NCI-H2227 (cell line): ENCODE results near the gene POU6F1.

Experiments used
- DNase-seq: peaks from one replicate; lab custom pipeline; 2025; ENCODE audit not compliant: unreplicated experiment; lab: John Stamatoyannopoulos, UW

The POU6F1 gene

DNA sequence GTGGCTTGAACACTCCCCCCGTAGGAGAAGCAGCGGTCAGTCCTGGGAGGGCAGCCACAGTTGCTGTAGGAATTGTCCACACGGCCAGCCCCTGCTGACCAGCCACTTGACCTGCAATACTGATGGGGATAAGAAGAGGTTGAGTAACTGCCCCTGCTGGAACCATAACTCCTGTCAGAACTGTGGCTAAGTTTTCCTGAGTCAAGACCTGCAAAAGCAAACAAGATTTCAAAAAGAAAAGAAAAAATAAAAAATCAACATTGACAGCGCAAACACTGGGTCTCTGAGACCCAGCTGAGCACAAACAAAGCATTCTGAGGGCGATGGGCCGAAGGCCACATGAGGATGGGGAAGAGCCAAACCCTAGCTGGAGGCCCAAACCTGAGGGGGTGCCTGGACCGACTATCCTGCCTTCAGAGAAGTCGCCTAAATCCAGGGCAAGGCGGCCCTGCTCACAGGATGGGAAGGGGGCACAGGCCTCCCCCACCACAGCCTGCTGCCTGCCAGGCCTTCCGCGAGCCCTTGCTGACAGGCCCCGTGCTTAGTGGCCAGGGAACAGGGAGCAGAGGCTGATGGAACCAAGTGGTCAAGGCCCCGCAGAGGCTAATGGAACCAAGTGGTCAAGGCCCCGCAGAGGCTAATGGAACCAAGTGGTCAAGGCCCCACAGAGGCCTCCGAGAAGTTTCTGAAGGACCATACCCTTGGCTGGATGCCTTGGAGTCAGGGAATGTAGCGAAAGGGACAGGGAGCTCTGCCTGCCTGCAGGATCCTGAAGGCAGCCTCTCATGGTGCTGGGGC is 19.1 kb downstream of the POU6F1 start:
- DNase-seq: no peak

DNA sequence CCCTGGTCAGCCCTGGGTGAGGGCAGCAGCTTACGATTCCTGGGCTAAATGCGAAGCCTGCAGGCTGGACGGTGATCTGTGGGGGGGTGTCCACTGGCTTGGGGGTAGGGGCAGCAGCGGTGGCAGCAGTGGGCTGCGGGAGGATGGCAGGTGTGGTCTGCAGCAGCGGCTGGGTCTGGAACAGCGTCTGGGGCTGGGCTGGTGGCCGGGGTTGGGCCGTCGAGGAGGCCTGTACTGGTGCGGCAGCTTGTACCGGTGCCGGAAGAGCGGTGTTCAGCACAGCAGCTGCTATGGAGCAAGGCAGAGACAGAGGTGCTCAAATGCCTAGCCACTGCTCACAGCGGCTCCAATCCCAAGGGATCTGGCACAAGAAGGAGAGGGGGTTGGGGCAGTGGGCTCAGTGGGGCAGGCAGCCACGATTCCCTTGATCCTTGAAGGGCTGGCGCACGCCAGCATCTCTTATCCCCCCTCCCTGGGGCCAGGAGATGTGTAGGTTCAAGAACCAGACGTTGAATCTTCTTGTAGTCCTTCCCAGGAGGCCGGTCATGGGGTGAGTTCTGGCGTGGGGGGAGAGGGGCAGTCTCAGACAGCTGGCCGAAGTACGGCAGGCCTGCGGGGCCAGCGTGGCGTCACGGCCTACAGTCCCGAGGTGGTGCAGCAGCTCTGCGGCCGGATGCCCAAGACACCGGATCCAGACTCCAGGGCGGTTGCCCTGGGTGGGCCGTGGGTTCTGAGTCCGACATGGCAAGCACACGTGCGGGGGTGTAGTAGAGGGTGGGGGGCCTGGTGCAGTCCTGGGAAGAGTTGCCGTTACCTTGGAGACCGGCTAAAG is 19.9 kb downstream of the POU6F1 start:
- DNase-seq: no peak

GRCh38 chr12:51196547-51196946 is 21.3 kb downstream of the POU6F1 start:
- no peak for DNase-seq

GRCh38 chr12:51195841-51196240 is 22.0 kb downstream of the POU6F1 start:
- DNase-seq: no peak

- no peak for DNase-seq
These were observed 25.6 kb downstream of the POU6F1 start for GRCh38 chr12:51192284-51192671.

DNA sequence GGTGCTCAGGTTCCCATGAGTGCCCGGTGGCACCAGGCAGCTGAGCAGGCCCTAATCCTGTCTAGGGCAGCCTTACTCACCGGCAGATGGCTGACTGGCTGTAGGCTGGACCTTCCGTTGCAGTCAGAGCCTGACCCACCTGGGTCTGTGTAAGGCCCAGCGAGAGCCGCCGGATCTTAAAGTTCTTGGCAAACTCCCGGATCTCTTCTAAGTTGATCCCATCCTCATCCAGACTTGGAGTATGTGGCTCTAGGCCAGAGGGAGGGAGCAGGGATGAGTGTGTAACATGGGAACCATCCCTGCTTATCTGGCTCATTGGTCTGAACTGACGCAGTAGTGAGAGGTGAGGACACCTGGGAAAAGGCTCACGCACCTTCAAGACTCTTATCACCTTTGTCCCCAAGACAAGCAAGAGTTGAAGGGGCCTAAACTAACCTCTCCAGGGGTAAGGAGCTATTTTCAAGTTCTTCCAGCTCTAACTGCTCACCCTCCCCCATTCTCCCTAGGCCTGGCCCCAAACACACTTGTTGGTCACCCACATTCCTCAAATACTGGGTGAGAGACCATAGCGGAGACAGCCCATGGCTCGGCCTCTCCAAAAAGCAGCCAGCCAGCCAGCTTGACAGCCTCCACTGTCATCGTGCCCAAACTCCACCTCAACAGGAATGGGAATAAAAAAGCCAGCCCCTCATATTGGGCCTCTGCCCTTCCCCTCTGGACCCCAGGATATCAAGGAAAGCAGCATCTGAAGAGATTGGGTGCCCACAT is 26.2 kb downstream of the POU6F1 start:
- DNase-seq: no peak

- no peak for DNase-seq
These were observed 27.0 kb downstream of the POU6F1 start for GRCh38 chr12:51190820-51191219.

DNA sequence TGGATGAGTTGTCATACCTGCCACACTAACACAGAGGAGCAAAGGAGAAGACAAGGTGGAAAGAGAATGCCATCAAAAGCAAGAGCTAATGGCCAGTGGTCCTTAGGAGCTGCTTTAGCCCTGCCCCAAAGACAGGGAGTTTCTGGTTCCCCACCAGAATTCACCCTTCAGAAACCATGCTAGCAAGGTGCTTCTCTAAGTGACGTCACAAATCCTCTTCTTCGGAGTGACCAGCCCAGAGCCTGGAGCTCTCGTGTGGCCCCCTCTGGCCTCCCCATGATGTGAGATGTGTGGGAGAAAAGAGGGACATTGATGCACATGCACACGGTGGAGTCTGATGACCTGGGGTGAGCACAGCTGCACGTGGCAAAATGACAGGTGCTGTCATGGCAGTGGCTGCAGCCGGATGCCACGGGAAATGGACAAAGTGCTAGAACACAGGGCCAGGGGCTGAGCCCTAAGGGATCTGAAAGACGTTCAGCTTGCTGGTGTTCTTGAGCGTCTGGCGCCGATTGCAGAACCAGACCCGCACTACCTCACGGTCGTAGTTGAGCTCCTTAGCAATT is 28.0 kb downstream of the POU6F1 start:
- DNase-seq: no peak

GRCh38 chr12:51188359-51189051 is 29.4 kb downstream of the POU6F1 start:
- DNase-seq: no peak

DNA sequence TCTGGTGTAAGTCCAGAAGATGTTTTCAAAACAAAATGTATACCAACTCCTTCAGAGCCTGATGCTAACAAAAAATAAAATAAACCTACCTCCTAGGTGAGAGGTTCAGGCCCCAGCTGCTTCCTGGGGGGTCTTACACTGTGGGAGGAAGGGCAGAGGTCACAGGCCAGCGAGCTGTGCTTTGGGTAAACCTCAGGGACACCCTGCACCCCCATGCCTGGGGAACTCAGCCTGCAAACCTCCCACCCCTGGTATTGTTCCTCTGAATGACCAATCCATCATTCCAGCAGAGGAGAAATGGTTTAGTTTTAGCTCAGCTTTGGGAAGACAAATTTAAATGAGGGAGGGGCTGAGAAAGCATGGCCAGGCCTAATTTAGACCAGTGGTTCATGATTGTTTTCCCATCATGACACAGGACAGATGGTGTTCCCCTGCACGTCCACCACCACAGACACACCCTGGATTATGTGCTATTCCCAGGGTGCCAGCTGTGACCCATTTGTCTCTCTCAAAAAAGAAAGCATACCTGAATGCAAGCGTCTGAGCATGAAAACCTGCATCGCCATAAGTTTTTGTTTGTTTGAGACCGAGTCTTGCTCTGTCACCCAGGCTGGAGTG is 30.4 kb downstream of the POU6F1 start:
- no peak for DNase-seq

GRCh38 chr12:51186465-51187085 is 31.3 kb downstream of the POU6F1 start:
- no peak for DNase-seq

DNA sequence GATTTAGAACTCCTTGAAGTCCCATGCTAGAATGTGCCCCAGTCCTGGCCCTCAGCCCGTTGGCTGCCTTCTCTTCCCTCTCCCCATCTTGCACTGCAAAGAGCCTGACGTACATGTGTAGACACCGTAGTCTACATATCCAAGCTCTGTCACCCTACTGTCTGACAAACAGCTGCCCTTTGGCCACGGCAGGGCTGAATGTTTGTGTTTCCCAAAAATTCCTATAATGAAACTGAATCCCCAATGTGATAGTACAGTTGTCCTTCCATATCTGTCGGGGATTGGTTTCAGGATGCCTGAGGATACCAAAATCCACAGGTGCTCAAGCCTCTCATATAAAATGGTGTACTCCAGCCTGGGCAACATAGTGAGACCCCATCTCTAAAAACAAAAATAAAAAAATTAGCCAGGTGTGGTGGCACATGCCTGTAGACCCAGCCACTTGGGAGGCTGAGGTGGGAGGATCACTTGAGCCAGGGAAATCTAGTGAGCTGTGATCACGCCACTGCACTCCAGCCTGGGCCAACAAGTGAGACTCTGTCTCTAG is 32.6 kb downstream of the POU6F1 start:
- no peak for DNase-seq

DNA sequence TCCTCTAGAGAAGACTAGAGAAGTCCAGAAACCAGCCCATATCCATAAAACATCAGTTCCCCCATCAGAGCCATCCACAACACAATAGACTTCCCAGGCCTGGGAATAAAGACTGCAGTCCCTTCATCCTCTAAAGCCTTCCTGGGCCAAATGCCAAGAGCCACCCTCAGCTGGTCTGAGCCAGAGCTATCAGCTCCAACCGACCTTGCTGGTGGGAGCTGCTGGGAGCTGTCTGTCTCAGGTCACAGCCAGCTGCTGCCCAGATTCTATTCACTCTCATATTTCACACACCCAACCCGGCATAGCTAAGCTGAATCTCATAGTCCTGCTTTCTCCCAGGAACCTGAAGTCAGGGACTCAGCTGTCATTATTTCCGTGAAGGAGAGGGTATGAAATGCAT is 34.0 kb downstream of the POU6F1 start:
- no peak for DNase-seq

DNA sequence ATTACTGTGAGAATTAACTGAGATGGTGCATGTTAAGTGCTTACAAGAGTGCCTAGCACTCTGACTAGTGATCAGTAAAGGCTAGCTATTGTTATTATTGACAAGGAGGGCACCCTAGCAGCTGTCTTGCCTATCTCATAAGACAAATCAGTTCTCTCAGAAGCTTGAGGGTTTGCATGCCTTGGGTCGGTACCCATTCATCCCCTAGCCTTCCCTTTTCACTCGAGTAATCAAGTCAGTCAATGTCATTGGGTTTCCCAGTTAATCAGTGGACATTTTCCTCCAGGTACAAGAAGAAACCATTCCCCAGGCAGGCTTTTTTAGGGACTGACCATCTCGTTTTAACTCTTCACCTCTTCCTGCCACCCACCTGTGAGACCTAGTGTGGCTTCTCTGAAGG is 34.5 kb downstream of the POU6F1 start:
- DNase-seq: no peak

DNA sequence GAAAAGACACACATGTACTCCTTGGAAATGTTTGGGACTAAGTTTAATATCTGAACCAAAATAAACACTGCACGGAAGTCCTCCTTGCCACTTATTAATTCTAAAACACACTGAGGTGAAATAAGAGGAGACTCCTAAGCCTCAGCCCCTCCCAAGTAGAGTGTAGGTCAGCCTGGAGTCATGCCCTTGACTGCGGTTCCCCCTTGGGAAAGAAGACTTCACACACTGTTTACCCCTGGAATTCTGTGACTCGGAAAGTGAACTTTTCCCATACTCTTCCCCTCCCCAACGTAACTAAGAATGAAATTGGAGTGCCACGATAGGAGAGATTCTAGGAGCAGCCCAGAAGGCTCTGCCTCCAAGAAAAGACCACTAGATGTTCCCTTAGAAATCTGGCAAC is 36.3 kb downstream of the POU6F1 start:
- no peak for DNase-seq

DNA sequence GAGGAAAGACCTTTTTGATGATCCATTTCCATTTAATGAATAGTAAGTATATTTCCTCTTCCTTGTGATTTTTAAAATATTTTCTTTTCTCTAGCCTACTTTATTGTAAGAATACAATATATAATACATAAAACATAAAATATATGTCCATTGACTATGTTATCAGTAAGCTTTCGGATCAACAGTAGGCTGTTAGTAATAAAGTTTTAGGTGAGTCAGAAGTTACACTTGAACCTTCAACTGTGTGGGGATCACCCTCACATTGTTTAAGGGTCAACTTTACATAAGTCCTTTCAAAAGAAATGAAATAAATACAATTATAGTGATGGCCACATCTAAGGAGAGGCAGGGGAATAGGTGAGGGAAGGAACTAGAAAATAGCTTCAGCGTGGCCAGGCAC is 40.0 kb downstream of the POU6F1 start:
- no peak for DNase-seq

DNA sequence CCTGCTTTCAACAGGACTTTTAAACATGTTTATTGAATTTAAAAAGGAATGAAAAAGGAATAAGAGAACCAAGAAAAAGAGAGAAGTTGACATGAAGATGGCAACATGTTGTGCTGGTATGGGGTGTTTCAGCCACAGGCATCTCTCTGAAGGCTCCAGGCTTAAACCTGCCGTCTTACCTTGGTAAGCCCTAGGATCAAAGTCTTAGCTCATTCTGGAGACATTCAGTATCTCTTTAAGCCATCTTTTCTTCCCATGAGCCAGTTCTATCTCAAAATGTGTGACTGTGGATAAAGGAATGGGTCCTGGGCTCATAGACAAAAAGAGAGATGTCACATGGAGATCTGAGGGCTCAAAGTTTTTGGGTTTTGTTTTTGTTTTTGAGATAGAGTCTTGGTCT is 43.4 kb downstream of the POU6F1 start:
- DNase-seq: no peak

- peak; percentile 95 for DNase-seq
These were observed 45.1 kb downstream of the POU6F1 start, which contains the start of gene TFCP2 for GRCh38 chr12:51172515-51173431. Gene TFCP2, minus strand, starts transcription at chr12:51173135. Its CDS starts 713 bp downstream, at chr12:51172422.
